ENCODE results near the gene ZMYND15.

DNA sequence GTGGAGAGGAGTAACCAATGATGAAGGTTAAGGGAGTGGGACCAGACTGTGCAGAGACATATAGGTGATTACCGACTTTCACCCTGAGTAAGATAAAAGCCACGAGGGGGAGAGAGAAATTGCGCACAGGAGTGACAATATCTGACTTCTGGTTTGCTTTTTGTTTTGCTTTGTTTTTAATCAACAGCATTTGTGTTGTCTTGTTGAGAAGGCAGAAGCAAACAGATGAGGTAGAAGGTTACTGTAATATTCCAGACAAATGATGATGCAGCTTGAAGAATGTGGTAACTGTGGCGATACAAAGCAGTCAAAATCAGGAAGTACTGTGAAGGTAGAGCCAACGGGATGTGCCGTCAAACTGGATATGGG, 43.2 kb upstream of the ZMYND15 start:
- TF ChIP-seq, protein P1, sequence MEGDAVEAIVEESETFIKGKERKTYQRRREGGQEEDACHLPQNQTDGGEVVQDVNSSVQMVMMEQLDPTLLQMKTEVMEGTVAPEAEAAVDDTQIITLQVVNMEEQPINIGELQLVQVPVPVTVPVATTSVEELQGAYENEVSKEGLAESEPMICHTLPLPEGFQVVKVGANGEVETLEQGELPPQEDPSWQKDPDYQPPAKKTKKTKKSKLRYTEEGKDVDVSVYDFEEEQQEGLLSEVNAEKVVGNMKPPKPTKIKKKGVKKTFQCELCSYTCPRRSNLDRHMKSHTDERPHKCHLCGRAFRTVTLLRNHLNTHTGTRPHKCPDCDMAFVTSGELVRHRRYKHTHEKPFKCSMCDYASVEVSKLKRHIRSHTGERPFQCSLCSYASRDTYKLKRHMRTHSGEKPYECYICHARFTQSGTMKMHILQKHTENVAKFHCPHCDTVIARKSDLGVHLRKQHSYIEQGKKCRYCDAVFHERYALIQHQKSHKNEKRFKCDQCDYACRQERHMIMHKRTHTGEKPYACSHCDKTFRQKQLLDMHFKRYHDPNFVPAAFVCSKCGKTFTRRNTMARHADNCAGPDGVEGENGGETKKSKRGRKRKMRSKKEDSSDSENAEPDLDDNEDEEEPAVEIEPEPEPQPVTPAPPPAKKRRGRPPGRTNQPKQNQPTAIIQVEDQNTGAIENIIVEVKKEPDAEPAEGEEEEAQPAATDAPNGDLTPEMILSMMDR (IDR thresholded peaks at IDR 0.05; ENCODE audit: insufficient read depth, low read length), result no peak
- TF ChIP-seq POLR2AphosphoS5 (IDR thresholded peaks at IDR 0.05; ENCODE audit: low read depth) (no peak), GABPA (IDR thresholded peaks at IDR 0.05; ENCODE audit: low read depth) (no peak), SPI1 (IDR thresholded peaks at IDR 0.05; ENCODE audit: borderline replicate concordance, low read depth) (no peak)
- TF ChIP-seq, protein P2, sequence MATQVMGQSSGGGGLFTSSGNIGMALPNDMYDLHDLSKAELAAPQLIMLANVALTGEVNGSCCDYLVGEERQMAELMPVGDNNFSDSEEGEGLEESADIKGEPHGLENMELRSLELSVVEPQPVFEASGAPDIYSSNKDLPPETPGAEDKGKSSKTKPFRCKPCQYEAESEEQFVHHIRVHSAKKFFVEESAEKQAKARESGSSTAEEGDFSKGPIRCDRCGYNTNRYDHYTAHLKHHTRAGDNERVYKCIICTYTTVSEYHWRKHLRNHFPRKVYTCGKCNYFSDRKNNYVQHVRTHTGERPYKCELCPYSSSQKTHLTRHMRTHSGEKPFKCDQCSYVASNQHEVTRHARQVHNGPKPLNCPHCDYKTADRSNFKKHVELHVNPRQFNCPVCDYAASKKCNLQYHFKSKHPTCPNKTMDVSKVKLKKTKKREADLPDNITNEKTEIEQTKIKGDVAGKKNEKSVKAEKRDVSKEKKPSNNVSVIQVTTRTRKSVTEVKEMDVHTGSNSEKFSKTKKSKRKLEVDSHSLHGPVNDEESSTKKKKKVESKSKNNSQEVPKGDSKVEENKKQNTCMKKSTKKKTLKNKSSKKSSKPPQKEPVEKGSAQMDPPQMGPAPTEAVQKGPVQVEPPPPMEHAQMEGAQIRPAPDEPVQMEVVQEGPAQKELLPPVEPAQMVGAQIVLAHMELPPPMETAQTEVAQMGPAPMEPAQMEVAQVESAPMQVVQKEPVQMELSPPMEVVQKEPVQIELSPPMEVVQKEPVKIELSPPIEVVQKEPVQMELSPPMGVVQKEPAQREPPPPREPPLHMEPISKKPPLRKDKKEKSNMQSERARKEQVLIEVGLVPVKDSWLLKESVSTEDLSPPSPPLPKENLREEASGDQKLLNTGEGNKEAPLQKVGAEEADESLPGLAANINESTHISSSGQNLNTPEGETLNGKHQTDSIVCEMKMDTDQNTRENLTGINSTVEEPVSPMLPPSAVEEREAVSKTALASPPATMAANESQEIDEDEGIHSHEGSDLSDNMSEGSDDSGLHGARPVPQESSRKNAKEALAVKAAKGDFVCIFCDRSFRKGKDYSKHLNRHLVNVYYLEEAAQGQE (IDR thresholded peaks at IDR 0.05; ENCODE audit: insufficient replicate concordance, low read depth), result no peak
